ENCODE data around the gene CYCS. TPM values are rescaled to one million over a fixed set of nuclear protein-coding genes. Genes with fewer than 3 reads are reported as not detected.
A peak's percentile ranks its signal among the peaks of the same experiment; 100 is the strongest.

Gene CYCS
- total RNA-seq, 3 donors from 2014 or later, result 219 to 360 (median 339) TPM

DNA sequence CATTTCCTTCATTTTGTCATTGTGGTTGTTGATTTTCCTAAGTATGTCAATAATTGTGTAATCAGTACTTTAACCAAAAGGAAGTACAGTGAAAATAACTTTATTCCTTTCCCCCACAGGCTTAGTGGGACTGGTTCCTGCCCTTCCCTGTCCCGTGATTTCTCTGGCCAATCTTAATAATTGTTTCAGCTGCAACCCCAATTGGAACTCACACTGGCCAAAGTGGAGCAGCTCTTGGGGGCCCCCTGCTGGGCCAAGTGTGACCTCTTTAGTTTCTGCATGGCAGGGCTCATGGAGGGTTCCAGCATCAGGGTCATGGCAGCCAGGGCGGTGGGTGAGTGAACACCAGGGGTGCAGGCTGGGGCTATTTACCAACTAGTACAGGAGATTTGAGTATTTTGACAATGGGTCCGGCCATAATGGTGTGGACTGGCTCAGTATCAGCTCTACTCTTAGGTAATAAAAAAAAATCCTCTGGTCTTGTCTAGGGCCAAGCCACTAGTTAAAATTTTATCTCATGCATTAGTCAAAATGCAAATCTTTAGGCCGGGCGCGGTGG is 31.7 kb downstream of the CYCS start:
- Histone ChIP-seq H3K4me1 (ENCODE audit: low read depth) (no peaks in the 10 kb centered on the region), H3K4me3 (no peak overlapping the region), H3K9me3 (no peaks in the 10 kb centered on the region), H3K36me3 (ENCODE audit: low read depth) (no peaks in the 10 kb centered on the region)
- intact Hi-C loops (cut with DNase I, micrococcal nuclease), result no loop called here
- DNase-seq, result peak; percentile 74 to 87 (median 85)
- TF ChIP-seq, protein P1, sequence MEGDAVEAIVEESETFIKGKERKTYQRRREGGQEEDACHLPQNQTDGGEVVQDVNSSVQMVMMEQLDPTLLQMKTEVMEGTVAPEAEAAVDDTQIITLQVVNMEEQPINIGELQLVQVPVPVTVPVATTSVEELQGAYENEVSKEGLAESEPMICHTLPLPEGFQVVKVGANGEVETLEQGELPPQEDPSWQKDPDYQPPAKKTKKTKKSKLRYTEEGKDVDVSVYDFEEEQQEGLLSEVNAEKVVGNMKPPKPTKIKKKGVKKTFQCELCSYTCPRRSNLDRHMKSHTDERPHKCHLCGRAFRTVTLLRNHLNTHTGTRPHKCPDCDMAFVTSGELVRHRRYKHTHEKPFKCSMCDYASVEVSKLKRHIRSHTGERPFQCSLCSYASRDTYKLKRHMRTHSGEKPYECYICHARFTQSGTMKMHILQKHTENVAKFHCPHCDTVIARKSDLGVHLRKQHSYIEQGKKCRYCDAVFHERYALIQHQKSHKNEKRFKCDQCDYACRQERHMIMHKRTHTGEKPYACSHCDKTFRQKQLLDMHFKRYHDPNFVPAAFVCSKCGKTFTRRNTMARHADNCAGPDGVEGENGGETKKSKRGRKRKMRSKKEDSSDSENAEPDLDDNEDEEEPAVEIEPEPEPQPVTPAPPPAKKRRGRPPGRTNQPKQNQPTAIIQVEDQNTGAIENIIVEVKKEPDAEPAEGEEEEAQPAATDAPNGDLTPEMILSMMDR (IDR thresholded peaks at IDR 0.05), result peak; percentile 55
- ATAC-seq, result peak; percentile 92

DNA sequence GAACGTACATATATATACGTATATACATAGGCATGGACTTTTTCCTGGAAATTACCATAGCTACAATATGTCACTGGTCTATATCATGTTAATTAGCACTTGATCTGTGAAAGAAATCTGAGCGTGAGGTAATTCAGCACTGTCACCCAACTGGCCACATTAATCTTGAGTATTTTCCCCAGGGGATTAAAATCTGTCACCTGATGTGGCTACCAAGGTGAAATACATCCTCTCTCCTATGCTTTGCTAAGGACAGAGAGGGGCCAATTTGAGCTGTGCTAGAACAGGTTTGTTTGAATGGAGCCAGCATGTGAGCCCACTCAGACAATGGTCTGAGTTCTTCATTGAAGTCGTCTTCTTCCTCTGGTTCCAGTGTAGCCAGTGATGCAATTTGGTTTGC is 33.3 kb downstream of the CYCS start:
- H3K4me3 ChIP-seq, result no peak overlapping the region
- H3K9me3 ChIP-seq, result no peaks in the 10 kb centered on the region
- no peaks in the 10 kb centered on the region for H3K4me1 ChIP-seq (ENCODE audit: low read depth)
- DNase-seq (no peak), ATAC-seq (no peak)
- H3K36me3 ChIP-seq (ENCODE audit: low read depth), result no peaks in the 10 kb centered on the region
- TF ChIP-seq, protein P1 (IDR thresholded peaks at IDR 0.05), result no peak
- intact Hi-C loops (cut with DNase I, micrococcal nuclease), result no loop called here

DNA sequence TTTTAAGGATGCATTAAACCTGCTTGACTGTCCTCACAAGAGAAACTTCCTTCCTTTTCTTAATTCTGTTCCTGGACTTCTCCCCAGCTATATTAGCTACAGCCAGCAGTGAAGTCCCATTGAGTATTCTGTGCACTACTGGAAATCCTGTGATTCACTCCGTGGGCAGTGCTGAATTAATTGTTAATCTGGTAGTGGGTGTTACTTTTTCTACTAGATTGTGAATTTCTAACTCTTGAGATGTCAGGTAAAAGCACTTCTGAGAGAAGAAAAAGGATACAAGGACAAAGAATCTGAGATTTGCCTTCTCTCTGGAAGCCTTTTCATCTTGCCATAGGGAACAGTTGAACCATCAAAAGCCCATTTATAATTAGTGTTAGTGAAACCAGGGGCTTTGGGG is 33.9 kb downstream of the CYCS start:
- DNase-seq (no peak), ATAC-seq (no peak)
- intact Hi-C loops (cut with DNase I, micrococcal nuclease), result no loop called here
- Histone ChIP-seq H3K36me3 (ENCODE audit: low read depth) (no peaks in the 10 kb centered on the region), H3K4me1 (ENCODE audit: low read depth) (no peaks in the 10 kb centered on the region), H3K4me3 (no peak overlapping the region), H3K9me3 (no peaks in the 10 kb centered on the region)
- TF ChIP-seq, protein P1 (IDR thresholded peaks at IDR 0.05), result no peak

DNA sequence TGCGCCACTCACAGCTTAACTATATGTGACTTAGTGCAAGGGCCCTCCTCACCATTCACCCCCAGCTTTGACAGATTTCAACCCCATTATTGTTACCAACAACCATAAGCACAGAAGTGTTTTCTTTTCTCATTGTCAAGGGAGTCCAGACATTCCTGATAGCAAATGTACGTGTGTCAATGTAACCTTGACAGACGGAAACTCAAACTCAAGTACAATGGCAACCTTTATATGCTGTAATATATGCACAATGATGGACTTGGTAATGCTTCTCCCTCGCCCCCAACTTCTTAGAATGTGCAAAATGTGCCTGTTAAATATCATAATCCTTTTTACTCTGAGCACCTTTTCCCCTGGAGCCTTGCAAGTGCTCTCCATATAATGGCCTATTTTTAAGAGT is 34.7 kb downstream of the CYCS start:
- DNase-seq, result no peak
- no peaks in the 10 kb centered on the region for H3K9me3 ChIP-seq
- intact Hi-C loops (cut with DNase I, micrococcal nuclease), result no loop called here
- no peaks in the 10 kb centered on the region for H3K36me3 ChIP-seq (ENCODE audit: low read depth)
- no peak overlapping the region for H3K4me3 ChIP-seq
- no peak for ATAC-seq
- TF ChIP-seq, protein P1 (IDR thresholded peaks at IDR 0.05), result no peak
- H3K4me1 ChIP-seq (ENCODE audit: low read depth), result no peaks in the 10 kb centered on the region

DNA sequence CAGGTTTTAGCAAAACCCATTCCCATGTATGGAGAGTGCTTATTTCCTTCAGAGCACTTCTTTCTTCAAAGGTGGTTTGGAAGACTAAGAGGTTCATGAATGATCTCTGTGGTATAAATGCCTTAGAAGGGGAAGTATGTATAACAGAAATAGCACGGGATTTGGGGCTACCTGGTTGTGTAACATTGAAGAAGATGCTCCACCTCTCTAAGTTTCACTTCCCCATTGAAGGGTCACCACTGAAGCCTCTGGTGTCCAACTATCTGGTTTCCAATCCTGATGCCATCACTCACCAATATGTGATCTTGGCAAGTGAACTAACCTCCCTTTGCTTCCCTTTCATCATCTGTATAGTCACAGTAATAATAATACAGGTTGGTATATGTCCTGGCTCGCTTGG is 37.2 kb downstream of the CYCS start:
- ATAC-seq (no peak), DNase-seq (no peak)
- Histone ChIP-seq H3K4me1 (ENCODE audit: low read depth) (no peaks in the 10 kb centered on the region), H3K9me3 (no peaks in the 10 kb centered on the region), H3K4me3 (no peak overlapping the region), H3K36me3 (ENCODE audit: low read depth) (no peaks in the 10 kb centered on the region)
- TF ChIP-seq, protein P1 (IDR thresholded peaks at IDR 0.05), result no peak
- intact Hi-C loops (cut with DNase I, micrococcal nuclease), result no loop called here

DNA sequence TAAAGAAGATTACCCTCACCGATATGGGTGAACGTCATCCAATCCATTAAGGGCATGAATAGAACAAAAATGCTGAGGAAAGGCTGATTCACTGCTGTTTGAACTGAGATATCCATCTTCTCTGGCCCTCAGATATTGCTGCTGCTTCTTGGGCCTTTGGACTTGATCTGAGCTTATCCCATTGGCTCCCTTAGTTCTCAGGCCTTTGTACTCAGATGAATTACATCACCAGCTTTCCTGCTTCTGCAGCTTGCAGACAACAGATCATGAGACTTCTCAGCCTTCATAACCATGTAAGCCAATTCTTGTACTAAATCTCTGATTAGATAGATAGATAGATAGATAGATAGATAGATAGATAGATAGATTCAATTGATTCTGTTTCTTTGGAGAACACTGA is 40.2 kb downstream of the CYCS start:
- no peak for DNase-seq
- no peak overlapping the region for H3K4me3 ChIP-seq
- no peaks in the 10 kb centered on the region for H3K4me1 ChIP-seq (ENCODE audit: low read depth)
- intact Hi-C loops (cut with DNase I, micrococcal nuclease), result no loop called here
- no peaks in the 10 kb centered on the region for H3K9me3 ChIP-seq
- TF ChIP-seq, protein P1 (IDR thresholded peaks at IDR 0.05), result no peak
- ATAC-seq, result no peak
- no peaks in the 10 kb centered on the region for H3K36me3 ChIP-seq (ENCODE audit: low read depth)
